HG03457 (cell line): ENCODE results near the gene CDH12.
"Not testable (repeated sequence)": the region's sequence is repeated elsewhere in the genome, so short reads cannot be mapped to it uniquely, and the experiment has no call there.

ENCODE experiments used
- ATAC-seq: cut with Tn5 transposase; IDR thresholded peaks from one replicate; pipeline ENCODE4 v1.9.1; 2021; ENCODE audit warnings: moderate number of reproducible peaks; ENCODE audit not compliant: unreplicated experiment

The CDH12 gene

DNA sequence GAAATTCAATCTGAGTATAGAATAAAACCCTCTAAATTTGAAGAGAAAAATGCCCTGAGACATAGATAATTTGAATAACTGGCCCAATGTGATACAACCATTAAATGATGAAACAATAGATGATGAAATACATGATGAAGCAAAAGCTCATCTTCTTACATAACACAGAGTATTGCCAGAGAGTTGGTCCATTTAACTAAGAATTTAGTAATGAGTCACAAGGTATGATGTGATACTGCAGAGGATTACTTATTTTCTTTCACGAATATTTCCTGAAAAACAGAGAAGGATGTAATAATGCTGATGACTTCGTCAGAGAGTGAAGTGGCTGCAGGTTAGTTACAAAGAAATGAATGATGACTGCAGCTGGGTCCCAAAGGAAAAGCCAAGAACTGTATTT lies 379.3 kb downstream of the CDH12 start:
- no peak for ATAC-seq

DNA sequence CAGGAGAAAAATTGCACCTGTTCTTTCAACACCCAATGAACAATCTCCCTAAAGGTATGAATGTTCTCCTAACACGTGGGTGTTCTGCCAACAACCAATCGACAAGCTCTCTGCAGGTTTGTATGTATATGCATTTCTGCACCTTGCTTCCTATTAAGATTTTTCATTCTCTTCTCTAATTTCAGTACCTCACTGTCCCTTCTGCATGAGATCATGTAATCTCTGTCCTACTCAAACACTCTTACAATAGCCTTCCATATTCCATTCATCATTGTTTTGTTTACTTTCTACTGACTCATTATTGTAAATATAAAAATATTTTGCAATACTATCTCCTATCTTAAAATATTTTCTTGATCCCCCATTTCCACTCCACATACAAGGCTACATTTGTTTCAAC lies 382.0 kb downstream of the CDH12 start:
- ATAC-seq = no peak

- ATAC-seq = no peak
Measured at GRCh38 chr5:22470408-22470807, 382.7 kb downstream of the CDH12 start.

GRCh38 chr5:22465616-22466015 lies 387.5 kb downstream of the CDH12 start:
- ATAC-seq = no peak

DNA sequence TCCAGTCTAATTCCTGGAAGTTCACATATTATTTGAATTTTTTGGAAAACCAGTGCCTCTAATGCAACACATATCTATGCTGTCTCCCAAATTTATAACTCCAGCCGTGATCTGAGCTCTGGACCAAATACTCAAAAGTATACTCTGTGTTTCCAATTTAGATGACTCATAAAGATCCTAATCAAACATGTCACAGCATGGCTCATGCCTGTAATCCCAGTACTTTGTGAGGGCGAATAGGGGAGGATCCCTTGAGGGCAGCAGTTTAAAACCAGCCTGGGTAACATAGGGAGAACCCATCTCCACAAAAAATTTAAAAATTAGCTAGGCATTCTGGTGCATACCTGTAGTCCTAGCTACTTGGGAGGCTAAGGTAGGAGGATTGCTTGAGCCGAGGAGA lies 388.0 kb downstream of the CDH12 start:
- no peak for ATAC-seq

GRCh38 chr5:22460189-22460588 lies 393.0 kb downstream of the CDH12 start:
- no peak for ATAC-seq

- ATAC-seq = no peak
Measured at GRCh38 chr5:22432905-22433304, 420.2 kb downstream of the CDH12 start.

DNA sequence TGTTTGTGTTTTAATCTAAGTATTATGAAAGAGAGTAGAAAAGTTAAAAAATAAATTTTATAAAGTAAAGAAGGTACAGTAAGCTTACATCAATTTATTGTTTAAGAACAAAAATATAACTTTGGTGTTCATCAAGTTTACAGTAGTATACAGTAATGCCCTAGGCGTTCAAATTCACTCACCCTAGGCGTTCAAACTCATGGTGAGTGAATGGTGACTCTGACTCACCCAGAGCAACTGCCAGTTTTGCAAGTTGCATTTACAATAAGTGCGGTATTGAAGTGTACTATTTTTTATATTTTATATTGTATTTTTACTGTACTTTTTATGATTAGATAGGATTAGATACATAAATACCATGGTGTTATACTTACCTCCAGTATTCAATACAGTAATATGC lies 421.3 kb downstream of the CDH12 start:
- ATAC-seq = no peak

- no peak for ATAC-seq
Measured at GRCh38 chr5:22431406-22431805, 421.7 kb downstream of the CDH12 start.

- no peak for ATAC-seq
Measured at GRCh38 chr5:22411554-22412349, 441.4 kb downstream of the CDH12 start.

GRCh38 chr5:22391956-22392355 lies 461.2 kb downstream of the CDH12 start:
- ATAC-seq = no peak

DNA sequence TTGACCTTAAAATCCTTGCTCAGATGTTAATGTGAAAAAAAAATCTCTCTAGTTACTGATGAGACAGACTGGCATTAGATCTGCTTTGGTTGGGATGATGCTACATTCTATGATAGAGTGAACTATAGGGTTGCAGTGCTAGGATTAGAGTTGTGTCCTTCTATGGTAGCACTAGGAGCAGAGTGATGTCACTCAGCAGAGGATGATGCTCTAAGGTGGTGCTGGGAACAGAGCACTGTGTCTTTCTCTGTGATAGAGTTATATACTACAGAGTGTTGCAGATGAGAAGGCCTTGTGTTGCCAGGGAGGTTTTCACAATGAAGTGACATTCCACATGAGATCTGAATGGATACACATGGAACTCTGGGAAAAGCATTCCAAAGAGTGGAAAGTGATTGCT lies 462.3 kb downstream of the CDH12 start:
- ATAC-seq = no peak

DNA sequence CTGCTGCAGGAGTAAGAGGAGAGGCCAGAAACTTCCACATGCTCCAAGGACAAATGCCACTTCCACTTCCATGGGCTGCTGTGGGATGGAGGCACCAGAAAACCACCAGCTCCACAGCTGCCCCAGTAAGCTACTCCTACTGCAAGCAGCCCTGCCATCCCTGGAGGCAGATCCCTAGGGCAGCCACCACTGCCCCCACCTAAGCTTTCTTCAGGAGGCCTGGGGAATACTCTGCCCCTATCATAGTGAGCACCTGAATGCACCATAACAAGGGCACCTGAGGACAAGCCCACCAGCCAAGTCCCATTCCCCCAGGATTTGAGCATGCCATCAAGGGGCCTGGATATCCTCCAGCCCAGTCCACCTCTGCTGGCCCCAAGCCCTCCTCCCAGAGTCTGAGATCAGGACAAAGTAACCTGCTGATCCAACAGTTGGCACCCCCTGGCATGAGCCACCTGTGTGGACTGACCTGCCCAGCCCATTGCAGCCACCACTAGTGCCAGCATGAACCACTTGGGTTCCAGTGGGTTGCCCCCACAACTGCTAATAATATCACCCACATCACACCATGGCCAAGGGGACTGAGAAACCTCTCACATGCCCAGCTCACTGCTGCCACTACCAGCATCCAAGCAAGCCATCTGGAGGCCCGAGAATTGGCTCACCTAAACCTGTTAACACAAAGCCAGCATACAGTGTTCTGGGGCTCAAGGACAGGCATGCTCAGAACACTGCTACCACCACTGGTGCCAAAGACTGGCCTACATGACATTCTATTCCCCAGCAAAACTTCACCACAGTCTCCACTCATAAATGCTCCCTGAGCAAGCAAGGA lies 480.1 kb downstream of the CDH12 start:
- no peak for ATAC-seq

GRCh38 chr5:22372376-22372775 lies 480.8 kb downstream of the CDH12 start:
- ATAC-seq = no peak

DNA sequence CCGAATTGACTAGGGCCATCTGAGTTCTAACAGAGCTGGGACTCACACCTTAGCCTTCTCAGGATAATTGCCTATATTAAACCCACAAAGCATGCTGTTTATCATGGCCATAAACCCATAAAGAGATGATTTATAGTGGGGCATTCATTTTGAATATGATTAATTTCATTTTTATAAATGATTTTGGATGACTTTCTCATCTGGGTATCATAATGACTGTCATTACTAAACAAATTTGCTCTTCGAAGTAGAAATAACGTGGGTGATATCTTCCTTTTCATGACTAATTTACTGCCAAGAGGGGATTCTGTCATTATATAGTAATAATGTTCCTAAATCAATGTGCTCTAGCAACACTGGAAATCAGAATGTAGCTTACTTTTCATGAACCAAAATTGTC lies 498.2 kb downstream of the CDH12 start:
- ATAC-seq = no peak

DNA sequence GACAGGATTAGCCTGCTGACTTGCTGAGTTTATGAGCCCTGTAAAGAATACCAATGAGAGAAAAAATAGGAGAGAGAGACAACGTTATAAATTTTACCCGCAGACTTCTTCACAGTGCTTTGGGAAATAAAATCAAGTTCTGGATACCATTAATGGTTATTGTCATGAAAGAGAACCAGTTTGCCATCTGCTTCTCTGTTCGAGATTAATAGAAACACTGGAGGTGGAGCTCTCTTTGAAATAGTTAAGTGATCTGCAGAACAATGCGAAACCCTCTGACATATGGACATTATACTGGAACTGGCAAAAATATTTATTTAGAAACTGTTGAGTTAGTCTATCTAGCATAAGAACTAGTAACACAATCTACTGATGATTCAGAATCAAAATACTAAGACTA lies 500.7 kb downstream of the CDH12 start:
- ATAC-seq = no peak

DNA sequence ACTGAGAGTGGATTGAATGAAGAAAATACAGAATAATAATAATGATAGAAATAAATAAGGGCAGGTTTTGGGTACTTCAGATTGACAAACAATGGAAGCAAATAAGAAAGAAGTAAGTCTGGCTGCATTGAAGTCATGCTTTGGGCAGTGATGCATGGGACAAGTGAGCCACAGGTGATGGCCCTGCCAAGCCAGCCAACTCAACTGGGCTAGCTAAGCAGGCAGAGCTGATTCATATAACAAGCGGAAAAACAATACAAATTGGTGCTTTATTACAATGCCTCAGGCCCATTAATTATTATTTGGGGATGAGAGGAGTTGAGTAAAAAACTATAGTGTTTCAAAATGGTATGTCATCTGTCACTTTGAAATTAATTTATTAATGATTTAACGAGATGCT lies 502.0 kb downstream of the CDH12 start:
- ATAC-seq = no peak

GRCh38 chr5:22348027-22348426 lies 505.1 kb downstream of the CDH12 start:
- no peak for ATAC-seq

- ATAC-seq = no peak
Measured at GRCh38 chr5:22344000-22344399, 509.1 kb downstream of the CDH12 start.

GRCh38 chr5:22341406-22341805 lies 511.7 kb downstream of the CDH12 start:
- ATAC-seq = no peak

DNA sequence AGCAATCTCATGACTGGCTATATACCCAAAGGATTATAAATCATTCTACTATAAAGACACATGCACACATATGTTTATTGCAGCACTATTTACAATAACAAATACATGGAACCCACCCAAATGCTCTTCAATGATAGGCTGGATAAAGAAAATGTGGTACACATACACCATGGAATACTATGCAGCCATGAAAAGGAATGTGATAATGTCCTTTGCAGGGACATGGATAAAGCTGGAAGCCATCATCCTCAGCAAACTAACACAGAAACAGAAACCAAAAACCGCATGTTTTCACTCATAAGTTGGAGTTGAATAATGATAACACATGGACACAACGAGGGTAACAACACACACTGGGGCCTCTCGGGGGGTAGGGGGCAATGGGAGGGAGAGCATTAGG lies 520.2 kb downstream of the CDH12 start:
- ATAC-seq = not testable (repeated sequence)

- no peak for ATAC-seq
Measured at GRCh38 chr5:22329683-22330082, 523.5 kb downstream of the CDH12 start.
